Muscle of leg (tissue), 11 donors: Measurements from ENCODE around the gene NAA38. TPM values are rescaled to one million over a fixed set of nuclear protein-coding genes. Genes with fewer than 3 reads are reported as not detected.

ENCODE experiments used
- DNase-seq: peaks from one replicate; pipeline ENCODE4 v3.0.0; 2013
- H3K27ac ChIP-seq: one replicate; pipeline ENCODE4 v1.5.1; 2013; ENCODE audit warnings: mild to moderate bottlenecking, low read length, control low read depth
- H3K27me3 ChIP-seq: one replicate; pipeline ENCODE4 v1.6.1; 2013; ENCODE audit warnings: low read length; ENCODE audit not compliant: control insufficient read depth, insufficient read depth
- H3K36me3 ChIP-seq: one replicate; pipeline ENCODE4 v1.6.1; 2013; ENCODE audit warnings: low read length; ENCODE audit not compliant: control insufficient read depth, insufficient read depth
- H3K4me1 ChIP-seq: one replicate; pipeline ENCODE4 v1.6.1; 2013; ENCODE audit warnings: low read length; ENCODE audit not compliant: control insufficient read depth, insufficient read depth
- H3K4me3 ChIP-seq: one replicate; pipeline ENCODE4 v1.5.1; 2013; ENCODE audit warnings: low read length, control low read depth
- H3K9me3 ChIP-seq: replicated peaks from 2 replicates; pipeline ENCODE4 v1.6.1; 2013; ENCODE audit warnings: low read depth, low read length; ENCODE audit not compliant: control insufficient read depth
- WGBS: methylation state at CpG from one replicate; pipeline ENCODE4 v1.1.5; 2013; ENCODE audit warnings: missing lambda C conversion rate; ENCODE audit not compliant: insufficient coverage; 5-methylcytosine and 5-hydroxymethylcytosine counted together
- polyA plus RNA-seq, 8 donors: library from polyadenylated mRNA; unstranded; fragments of 120-200 nt; gene quantifications; one replicate each; pipeline versions ENCODE4 v1.2.1 to v1.2.3, GENCODE V29; 2013; ENCODE audit warnings: inconsistent platforms in 1 of 8, low replicate concordance in 1 of 8; ENCODE audit not compliant: insufficient read length in 8 of 8, insufficient read depth in 1 of 8
- total RNA-seq: library from RNA; stranded (reverse); fragments of 120-200 nt; gene quantifications from one replicate; pipeline ENCODE4 v1.2.4, GENCODE V29; 2013

The NAA38 gene
- total and polyA plus RNA-seq, 9 donors = 44.6 to 97.7 (median 55.0) TPM

DNA sequence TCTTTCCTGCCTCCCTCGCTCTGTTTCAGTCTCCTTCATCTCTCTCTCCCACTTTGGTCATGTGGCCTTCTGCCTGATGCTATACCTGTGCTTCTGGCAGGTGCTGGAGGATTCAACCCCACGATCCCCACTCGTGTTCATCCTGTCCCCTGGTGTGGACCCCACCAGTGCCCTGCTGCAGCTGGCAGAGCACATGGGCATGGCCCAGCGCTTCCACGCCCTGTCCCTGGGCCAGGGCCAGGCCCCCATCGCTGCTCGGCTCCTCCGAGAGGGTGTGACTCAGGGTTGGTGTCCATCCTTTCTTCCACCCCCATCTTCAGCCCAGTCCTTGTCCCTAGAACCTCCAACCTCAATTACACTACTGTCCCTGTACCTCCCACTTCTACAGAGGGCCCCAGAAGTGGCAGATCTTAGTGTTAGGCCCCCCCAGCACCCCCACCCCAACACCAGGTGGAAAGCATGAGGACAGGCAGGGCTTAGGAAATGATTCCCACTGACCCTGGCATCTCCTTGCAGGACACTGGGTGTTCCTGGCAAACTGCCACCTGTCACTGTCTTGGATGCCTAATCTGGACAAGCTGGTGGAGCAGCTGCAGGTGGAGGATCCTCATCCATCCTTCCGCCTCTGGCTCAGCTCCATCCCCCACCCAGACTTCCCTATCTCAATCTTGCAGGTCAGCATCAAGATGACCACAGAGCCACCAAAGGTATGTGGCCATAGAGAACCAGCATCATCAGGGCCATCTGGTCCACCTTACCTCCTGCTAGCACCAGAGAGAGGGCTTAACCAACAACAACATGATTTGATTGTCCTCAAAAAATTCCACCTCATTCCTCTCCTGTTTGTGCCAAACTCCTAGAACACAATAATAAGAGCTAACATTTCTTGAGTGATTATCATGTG is 33.1 kb downstream of the NAA38 start:
- Histone ChIP-seq H3K4me3 (no peak overlapping the region), H3K36me3 (peaks cover 2% of the 10 kb centered on the region), H3K4me1 (peaks cover 12% of the 10 kb centered on the region), H3K27me3 (peaks cover 2% of the 10 kb centered on the region), H3K9me3 (no peaks in the 10 kb centered on the region), H3K27ac (no peak overlapping the region)
- DNase-seq = peak; percentile 24
- WGBS = 66% methylated on average over 9 of the region's 9 CpGs

- Histone ChIP-seq H3K36me3 (peaks cover 2% of the 10 kb centered on the region), H3K27me3 (peaks cover 2% of the 10 kb centered on the region), H3K4me1 (peaks cover 12% of the 10 kb centered on the region), H3K9me3 (no peaks in the 10 kb centered on the region), H3K27ac (no peak overlapping the region), H3K4me3 (no peak overlapping the region)
- DNase-seq = no peak
- 82% methylated on average over 20 of the region's 20 CpGs for WGBS
Measured at GRCh38 chr17:7823581-7824001, 33.8 kb downstream of the NAA38 start.

- peaks cover 2% of the 10 kb centered on the region for H3K36me3 ChIP-seq
- 68% methylated on average over 8 of the region's 14 CpGs for WGBS
- DNase-seq = no peak
- H3K27me3 ChIP-seq = no peaks in the 10 kb centered on the region
- no peaks in the 10 kb centered on the region for H3K9me3 ChIP-seq
- H3K4me3 ChIP-seq = no peak overlapping the region
- H3K4me1 ChIP-seq = peaks cover 12% of the 10 kb centered on the region
- H3K27ac ChIP-seq = no peak overlapping the region
Measured at GRCh38 chr17:7822126-7822525, 35.2 kb downstream of the NAA38 start.

GRCh38 chr17:7820231-7820630 is 37.1 kb downstream of the NAA38 start:
- no peaks in the 10 kb centered on the region for H3K9me3 ChIP-seq
- no peak overlapping the region for H3K4me3 ChIP-seq
- H3K36me3 ChIP-seq = peaks cover 2% of the 10 kb centered on the region
- 78% methylated on average over 5 of the region's 5 CpGs for WGBS
- DNase-seq = no peak
- H3K4me1 ChIP-seq = peaks cover 8% of the 10 kb centered on the region
- H3K27ac ChIP-seq = no peak overlapping the region
- H3K27me3 ChIP-seq = no peaks in the 10 kb centered on the region

DNA sequence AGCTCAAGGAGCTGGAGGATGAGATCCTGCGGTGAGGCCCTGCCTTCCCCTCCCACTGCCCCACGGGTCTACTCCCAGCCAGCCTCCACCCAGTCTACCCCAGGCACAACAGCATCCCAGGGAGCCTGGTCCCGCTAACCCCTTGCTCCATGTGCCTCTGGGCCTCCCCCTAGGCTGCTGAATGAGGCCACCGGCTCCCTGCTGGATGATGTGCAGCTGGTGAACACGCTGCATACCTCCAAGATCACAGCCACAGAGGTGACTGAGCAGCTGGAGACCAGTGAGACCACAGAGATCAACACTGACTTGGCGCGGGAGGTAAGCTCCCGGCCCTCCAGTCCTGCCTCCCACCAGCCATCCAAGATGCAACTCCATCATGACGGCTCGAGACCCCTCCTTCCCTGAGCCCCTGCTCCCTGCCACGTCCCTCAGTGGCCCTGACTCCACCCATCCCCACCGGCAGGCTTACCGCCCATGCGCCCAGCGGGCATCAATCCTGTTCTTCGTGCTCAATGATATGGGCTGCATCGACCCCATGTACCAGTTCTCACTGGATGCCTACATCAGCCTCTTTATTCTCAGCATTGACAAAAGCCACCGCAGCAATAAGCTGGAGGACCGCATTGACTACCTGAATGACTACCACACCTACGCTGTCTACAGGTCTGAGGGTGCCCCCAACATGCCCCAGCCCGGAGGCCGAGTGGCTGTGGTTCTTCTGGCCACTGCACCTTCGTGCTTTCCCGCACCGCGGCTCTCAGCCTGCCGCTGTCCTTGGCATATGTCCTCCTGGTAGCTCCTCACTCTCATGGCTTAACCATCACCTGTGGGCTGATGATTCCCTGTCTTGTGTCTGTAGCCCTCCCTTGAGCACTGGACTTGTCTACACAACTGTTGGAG is 38.4 kb downstream of the NAA38 start:
- H3K36me3 ChIP-seq = peaks cover 2% of the 10 kb centered on the region
- H3K4me1 ChIP-seq = no peaks in the 10 kb centered on the region
- no peak for DNase-seq
- no peaks in the 10 kb centered on the region for H3K9me3 ChIP-seq
- 82% methylated on average over 25 of the region's 27 CpGs for WGBS
- H3K27me3 ChIP-seq = no peaks in the 10 kb centered on the region
- no peak overlapping the region for H3K4me3 ChIP-seq
- H3K27ac ChIP-seq = no peak overlapping the region

DNA sequence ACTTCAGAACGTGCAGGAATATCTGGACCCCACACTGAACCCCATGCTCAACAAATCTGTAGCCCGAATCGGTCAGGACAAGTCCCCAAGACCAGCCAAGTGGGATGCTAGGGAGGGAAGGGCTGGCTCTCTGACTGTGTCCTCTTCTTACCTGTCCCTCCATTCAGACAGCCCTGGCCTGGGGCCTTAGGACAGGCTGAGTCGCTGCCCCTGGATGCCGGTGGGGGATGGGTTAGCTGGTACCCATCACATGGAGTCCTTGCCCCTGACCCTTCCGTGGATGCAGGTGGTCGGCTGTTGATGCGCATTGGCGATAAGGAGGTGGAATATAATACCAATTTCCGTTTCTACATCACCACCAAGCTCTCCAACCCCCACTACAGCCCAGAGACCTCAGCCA is 39.3 kb downstream of the NAA38 start:
- H3K36me3 ChIP-seq = no peaks in the 10 kb centered on the region
- H3K9me3 ChIP-seq = no peaks in the 10 kb centered on the region
- H3K27me3 ChIP-seq = no peaks in the 10 kb centered on the region
- no peak overlapping the region for H3K4me3 ChIP-seq
- WGBS = no CpG with 5 or more reads among the region's 10 CpGs
- H3K4me1 ChIP-seq = no peaks in the 10 kb centered on the region
- DNase-seq = no peak
- no peak overlapping the region for H3K27ac ChIP-seq

- Histone ChIP-seq H3K9me3 (no peaks in the 10 kb centered on the region), H3K27ac (no peak overlapping the region), H3K36me3 (no peaks in the 10 kb centered on the region), H3K4me1 (no peaks in the 10 kb centered on the region), H3K4me3 (no peak overlapping the region), H3K27me3 (no peaks in the 10 kb centered on the region)
- no peak for DNase-seq
- 92% methylated on average over 8 of the region's 9 CpGs for whole genome bisulfite sequencing
Measured at GRCh38 chr17:7817643-7817964, 39.8 kb downstream of the NAA38 start.

DNA sequence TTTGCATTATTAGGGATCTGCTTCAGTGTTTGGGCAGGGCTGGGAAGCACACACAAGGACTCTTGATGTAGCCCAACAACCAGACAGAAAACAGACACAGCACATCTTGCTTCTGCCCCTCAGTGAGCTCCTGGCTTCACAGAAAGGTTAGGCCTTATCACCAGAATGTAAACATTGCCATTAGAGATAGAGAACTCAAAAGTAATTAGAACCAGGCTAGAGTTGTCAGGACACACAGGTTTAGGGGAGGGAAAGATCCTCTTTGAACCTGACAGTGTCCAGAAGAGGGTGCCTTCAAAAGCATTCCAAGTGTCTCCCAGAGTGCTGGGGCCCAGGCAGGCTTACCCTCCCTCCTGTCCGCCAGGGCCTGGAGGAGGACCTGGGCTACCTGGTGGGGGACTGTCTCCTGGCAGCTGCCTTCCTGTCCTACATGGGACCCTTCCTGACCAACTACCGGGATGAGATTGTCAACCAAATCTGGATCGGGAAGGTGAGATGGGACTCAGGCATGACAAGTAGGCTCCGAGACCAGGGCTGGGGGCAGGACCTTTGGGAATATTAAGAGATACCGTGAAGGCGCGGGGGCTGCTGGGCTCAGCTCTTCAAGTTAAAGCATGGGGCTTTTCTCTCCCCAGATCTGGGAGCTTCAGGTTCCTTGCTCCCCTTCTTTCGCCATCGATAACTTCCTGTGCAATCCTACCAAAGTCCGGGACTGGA is 40.3 kb downstream of the NAA38 start:
- Histone ChIP-seq H3K27ac (no peak overlapping the region), H3K9me3 (no peaks in the 10 kb centered on the region), H3K4me3 (no peak overlapping the region), H3K4me1 (no peaks in the 10 kb centered on the region), H3K27me3 (no peaks in the 10 kb centered on the region), H3K36me3 (no peaks in the 10 kb centered on the region)
- no peak for DNase-seq
- WGBS = 69% methylated on average over 10 of the region's 10 CpGs

DNA sequence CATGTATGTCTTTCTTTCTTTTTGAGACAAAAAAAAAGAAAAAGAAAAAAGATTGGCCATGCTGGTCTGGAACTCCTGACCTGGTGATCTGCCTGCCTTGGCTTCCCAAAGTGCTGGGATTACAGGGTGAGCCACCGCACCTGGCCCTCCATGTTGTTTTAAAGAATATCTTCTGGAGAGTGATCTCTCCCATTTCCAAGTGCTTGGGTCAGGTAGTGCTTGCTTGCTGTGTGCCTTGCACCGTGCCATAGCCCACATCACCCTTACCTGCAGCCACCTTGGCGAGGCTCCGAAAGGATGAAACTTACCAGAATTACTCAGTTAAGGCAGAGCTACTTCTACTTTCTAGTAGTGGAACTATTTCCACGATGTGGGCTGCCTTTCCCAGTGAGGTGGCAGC is 42.4 kb downstream of the NAA38 start:
- Histone ChIP-seq H3K36me3 (no peaks in the 10 kb centered on the region), H3K4me3 (no peak overlapping the region), H3K27me3 (no peaks in the 10 kb centered on the region), H3K9me3 (no peaks in the 10 kb centered on the region), H3K27ac (no peak overlapping the region), H3K4me1 (no peaks in the 10 kb centered on the region)
- 100% methylated on average over 1 of the region's 5 CpGs for WGBS
- no peak for DNase-seq

DNA sequence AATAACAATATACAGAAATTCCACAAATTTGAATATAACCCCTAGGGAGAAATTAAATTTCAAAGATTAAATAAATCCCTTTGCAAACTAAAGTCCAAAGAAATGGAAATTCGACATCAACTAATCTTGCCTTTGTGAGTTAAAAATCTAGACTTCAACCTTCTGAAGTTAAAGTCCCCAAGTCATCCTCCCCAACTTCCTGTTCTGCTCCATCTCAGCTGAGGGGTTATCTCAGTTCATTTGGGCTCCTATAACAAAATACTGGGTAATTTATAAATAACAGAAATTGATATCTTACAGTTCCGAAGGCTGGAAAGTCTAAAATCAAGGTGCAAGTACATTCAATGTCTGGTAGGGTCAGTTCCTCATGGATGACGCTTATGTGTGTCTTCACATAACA is 46.1 kb downstream of the NAA38 start:
- WGBS = 100% methylated on average over 1 of the region's 3 CpGs
- peaks cover 3% of the 10 kb centered on the region for H3K27me3 ChIP-seq
- H3K4me1 ChIP-seq = no peaks in the 10 kb centered on the region
- H3K9me3 ChIP-seq = no peaks in the 10 kb centered on the region
- H3K4me3 ChIP-seq = no peak overlapping the region
- no peak overlapping the region for H3K27ac ChIP-seq
- H3K36me3 ChIP-seq = no peaks in the 10 kb centered on the region
- no peak for DNase-seq
